Endothelial cell (in vitro differentiated cells): Measurements from ENCODE around the gene CYP4F12. TPM values are rescaled to one million over a fixed set of nuclear protein-coding genes. Genes with fewer than 3 reads are reported as not detected.

Experiments used
- DNase-seq: peaks from one replicate; pipeline ENCODE4 v3.0.0; 2021; ENCODE audit warnings: low spot score
- H3K27ac Mint-ChIP-seq: one replicate; pipeline ENCODE4 v1.8.0; 2021; ENCODE audit warnings: mixed read lengths, inconsistent platforms; ENCODE audit not compliant: unreplicated experiment
- H3K27me3 Mint-ChIP-seq: one replicate; pipeline ENCODE4 v1.8.0; 2021; ENCODE audit warnings: mild to moderate bottlenecking, moderate library complexity, mixed read lengths, inconsistent platforms; ENCODE audit not compliant: unreplicated experiment
- H3K36me3 Mint-ChIP-seq: one replicate; pipeline ENCODE4 v1.8.0; 2021; ENCODE audit warnings: mild to moderate bottlenecking, low read depth, mixed read lengths, inconsistent platforms; ENCODE audit not compliant: unreplicated experiment
- H3K4me1 Mint-ChIP-seq: one replicate; pipeline ENCODE4 v1.8.0; 2021; ENCODE audit warnings: mild to moderate bottlenecking, mixed read lengths, inconsistent platforms; ENCODE audit not compliant: unreplicated experiment
- H3K4me3 Mint-ChIP-seq: one replicate; pipeline ENCODE4 v1.8.0; 2021; ENCODE audit warnings: mild to moderate bottlenecking, mixed read lengths, inconsistent platforms; ENCODE audit not compliant: unreplicated experiment
- H3K9me3 Mint-ChIP-seq: one replicate; pipeline ENCODE4 v1.8.0; 2021; ENCODE audit warnings: mixed read lengths, inconsistent platforms; ENCODE audit not compliant: unreplicated experiment
- CTCF ChIP-seq: fragments of 200-600 bp; sonication (generic); IDR thresholded peaks from one replicate; pipeline ENCODE4 v1.5.0; 2021; ENCODE audit warnings: antibody characterized with exemption; ENCODE audit not compliant: unreplicated experiment
- total RNA-seq: library from RNA; stranded (reverse); fragmentation: NEBNext Ultra II Directional; extraction: Animal tissue kit (Norgen Biotek cat#: 25700); gene quantifications from one replicate; pipeline ENCODE4 v1.2.1, GENCODE V29; 2021; ENCODE audit not compliant: unreplicated experiment

CYP4F12 gene
- total RNA-seq, 1 donor from 2014 or later = not detected

- peaks cover 18% of the 10 kb centered on the region for H3K9me3 Mint-ChIP-seq
- H3K27me3 Mint-ChIP-seq = peaks cover 5% of the 10 kb centered on the region
- TF ChIP-seq CTCF = no peak
- DNase-seq = no peak
- H3K27ac Mint-ChIP-seq = no peak overlapping the region
- no peaks in the 10 kb centered on the region for H3K4me1 Mint-ChIP-seq
- no peak overlapping the region for H3K4me3 Mint-ChIP-seq
- H3K36me3 Mint-ChIP-seq = peaks cover 5% of the 10 kb centered on the region
These were observed 29.1 kb downstream of the CYP4F12 start for GRCh38 chr19:15701757-15702533.

GRCh38 chr19:15702534-15702930, 29.6 kb downstream of the CYP4F12 start:
- Mint-ChIP-seq H3K4me3 (no peak overlapping the region), H3K4me1 (no peaks in the 10 kb centered on the region), H3K36me3 (peaks cover 5% of the 10 kb centered on the region), H3K9me3 (peaks cover 17% of the 10 kb centered on the region), H3K27me3 (peaks cover 3% of the 10 kb centered on the region), H3K27ac (no peak overlapping the region)
- DNase-seq = no peak
- TF ChIP-seq CTCF = no peak

- Mint-ChIP-seq H3K4me1 (no peaks in the 10 kb centered on the region), H3K9me3 (peaks cover 35% of the 10 kb centered on the region), H3K27ac (no peak overlapping the region), H3K36me3 (peaks cover 14% of the 10 kb centered on the region), H3K27me3 (no peaks in the 10 kb centered on the region), H3K4me3 (no peak overlapping the region)
- no peak for DNase-seq
- TF ChIP-seq CTCF = no peak
These were observed 41.8 kb downstream of the CYP4F12 start for GRCh38 chr19:15714638-15715037.

GRCh38 chr19:15715642-15716041, 42.8 kb downstream of the CYP4F12 start:
- peaks cover 34% of the 10 kb centered on the region for H3K9me3 Mint-ChIP-seq
- no peak overlapping the region for H3K4me3 Mint-ChIP-seq
- H3K4me1 Mint-ChIP-seq = no peaks in the 10 kb centered on the region
- peaks cover 3% of the 10 kb centered on the region for H3K27me3 Mint-ChIP-seq
- no peak overlapping the region for H3K27ac Mint-ChIP-seq
- no peak for TF ChIP-seq CTCF
- peaks cover 16% of the 10 kb centered on the region for H3K36me3 Mint-ChIP-seq
- no peak for DNase-seq

GRCh38 chr19:15717809-15718208, 44.9 kb downstream of the CYP4F12 start:
- H3K36me3 Mint-ChIP-seq = peaks cover 29% of the 10 kb centered on the region
- peaks cover 4% of the 10 kb centered on the region for H3K27me3 Mint-ChIP-seq
- no peak for TF ChIP-seq CTCF
- DNase-seq = no peak
- no peaks in the 10 kb centered on the region for H3K4me1 Mint-ChIP-seq
- H3K9me3 Mint-ChIP-seq = peaks cover 48% of the 10 kb centered on the region
- H3K4me3 Mint-ChIP-seq = no peak overlapping the region
- no peak overlapping the region for H3K27ac Mint-ChIP-seq
